Fibroblast of skin of scalp (primary cell): ENCODE measurements around the gene NEURL1. TPM values are rescaled to one million over a fixed set of nuclear protein-coding genes. Genes with fewer than 3 reads are reported as not detected.

Experiments used
- DNase-seq: peaks from one replicate; pipeline ENCODE4 v3.0.0-alpha.2; 2013
- polyA plus RNA-seq, 2 experiments: library from polyadenylated mRNA; unstranded; fragments of 120-200 nt; gene quantifications; one replicate each; pipeline ENCODE4 v1.2.1, GENCODE V29; 2013; ENCODE audit not compliant: insufficient read length in 2 of 2

Gene NEURL1
- 0.46 TPM for polyA plus RNA-seq (2013, experiment 1 of 2; ENCODE audit: insufficient read length)
- polyA plus RNA-seq (2013, experiment 2 of 2; ENCODE audit: insufficient read length), result 1.5 TPM

DNA sequence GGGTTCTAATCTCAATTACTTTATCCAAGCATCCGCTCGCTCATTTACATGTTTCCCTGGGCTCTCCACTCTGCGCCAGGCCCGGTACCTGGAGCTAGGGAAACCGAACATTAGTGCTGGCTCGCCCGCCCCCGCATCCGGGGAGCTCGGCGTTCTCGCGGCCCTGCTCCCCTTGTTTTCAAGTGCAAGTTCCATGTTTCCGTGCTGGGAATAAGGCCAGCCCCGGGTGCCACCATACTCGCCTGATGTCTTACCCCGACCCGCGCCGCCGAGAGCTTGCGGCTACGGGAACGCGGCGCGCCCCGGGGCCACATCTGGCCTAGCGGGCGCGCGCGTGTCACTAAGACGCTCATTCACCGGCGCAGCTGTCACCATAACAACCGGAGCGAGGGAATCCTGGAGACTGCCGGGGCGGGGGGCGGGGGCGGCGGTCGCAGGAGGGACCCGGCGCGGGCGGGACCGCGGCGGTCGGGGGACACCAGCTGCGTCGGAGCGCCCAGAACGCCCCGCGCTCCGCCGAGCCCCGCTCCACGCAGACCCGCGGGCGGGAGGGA is at the start of gene NEURL1:
Gene NEURL1 (plus strand): TSS at position 344 of the 554 bp plus-strand sequence. CDS start 683 bp downstream, outside the sequence.
- no peak for DNase-seq

DNA sequence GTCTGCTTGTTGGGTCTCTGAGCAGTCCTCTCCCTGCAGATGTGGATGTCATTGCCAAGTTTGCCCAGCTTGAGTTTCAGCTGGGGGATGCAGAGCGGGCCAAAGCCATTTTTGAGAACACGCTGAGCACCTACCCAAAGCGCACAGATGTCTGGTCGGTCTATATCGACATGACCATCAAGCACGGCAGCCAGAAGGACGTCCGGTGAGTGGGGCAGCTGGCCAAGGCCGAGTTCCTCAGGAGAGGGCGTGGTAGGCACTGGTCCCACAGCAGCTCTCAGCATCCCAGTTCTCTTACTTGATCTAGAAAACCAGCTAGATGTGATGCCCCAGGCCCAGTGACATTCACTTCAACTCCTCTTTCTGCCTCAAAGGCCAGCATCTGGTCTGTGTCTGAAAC is 49.0 kb upstream of the NEURL1 start:
- DNase-seq, result no peak

DNA sequence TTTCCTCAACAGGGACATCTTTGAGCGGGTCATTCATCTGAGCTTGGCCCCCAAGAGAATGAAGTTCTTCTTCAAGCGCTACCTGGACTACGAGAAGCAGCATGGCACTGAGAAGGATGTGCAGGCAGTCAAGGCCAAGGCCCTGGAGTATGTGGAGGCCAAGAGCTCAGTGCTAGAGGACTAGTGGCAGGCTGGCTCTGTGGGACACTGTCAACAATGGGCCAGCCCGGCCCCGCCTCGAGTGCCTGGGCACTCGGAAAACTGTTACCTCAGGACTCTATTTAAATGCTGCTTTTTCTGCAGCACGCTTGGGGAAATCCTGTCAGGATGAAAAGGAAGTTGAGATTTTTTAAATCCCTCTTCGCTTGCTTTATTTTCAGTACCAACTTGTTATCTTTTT is 48.1 kb upstream of the NEURL1 start:
- no peak for DNase-seq

DNA sequence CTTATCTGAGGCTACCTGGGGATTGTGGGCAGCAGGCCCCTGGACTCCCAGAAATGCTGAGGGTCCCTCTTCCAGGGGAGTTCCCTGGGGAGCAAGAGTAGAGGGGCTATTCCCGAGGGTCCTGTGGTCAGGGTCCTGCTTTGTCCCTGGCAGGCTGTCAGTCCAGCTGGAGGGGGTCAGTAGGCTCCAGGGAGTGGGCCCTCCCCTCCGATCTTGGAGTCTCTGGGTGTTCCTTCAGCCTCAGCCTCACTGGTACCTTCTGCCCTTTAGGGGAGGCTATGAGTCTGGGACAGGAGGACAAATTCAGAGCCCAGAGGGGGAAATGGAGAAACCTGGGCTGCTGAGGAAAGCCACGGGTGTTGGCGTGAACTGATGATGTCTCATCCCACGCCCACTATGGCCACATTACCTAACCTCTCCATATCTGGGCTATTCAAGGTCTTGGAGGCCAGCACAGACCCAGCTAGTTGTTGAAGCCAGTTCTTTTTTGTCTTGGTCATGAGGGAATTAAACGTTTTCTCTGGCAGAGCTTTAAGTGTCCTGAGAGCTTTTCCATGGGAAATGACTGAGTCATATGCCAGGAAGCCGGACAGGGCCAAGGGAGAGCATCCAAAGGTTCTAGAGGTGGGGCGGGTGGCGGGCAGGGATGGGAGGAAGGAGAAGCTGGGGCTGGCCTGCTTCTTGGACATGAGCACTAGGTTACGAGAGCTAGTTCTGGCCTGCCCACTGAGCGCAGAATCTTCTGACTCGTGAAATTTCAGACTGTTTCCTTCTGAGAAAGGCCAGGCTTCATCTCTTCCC is 47.5 kb upstream of the NEURL1 start:
- DNase-seq, result peak; percentile 52

DNA sequence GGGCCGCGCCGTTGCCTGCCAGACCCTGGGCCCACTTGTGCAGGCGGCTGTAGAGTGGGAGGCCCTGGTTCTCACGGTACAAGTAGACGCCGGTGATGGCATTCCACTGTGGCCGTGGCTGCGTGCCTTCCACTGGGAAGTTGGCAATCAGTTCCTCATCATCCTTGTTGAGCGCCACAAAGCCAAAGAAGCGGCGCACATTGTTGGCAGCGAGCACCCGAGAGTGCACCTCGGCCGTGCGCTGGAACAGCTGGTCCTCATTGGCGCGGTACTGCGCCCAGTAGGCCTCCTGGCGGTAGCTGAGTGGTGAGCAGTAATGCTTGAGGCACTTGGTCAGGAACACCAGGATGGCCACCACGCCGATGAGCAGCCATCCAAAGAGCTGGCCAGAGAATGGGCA is 46.3 kb upstream of the NEURL1 start:
- no peak for DNase-seq

GRCh38 chr10:103448746-103449145 is 44.8 kb upstream of the NEURL1 start:
- peak; percentile 87 for DNase-seq

DNA sequence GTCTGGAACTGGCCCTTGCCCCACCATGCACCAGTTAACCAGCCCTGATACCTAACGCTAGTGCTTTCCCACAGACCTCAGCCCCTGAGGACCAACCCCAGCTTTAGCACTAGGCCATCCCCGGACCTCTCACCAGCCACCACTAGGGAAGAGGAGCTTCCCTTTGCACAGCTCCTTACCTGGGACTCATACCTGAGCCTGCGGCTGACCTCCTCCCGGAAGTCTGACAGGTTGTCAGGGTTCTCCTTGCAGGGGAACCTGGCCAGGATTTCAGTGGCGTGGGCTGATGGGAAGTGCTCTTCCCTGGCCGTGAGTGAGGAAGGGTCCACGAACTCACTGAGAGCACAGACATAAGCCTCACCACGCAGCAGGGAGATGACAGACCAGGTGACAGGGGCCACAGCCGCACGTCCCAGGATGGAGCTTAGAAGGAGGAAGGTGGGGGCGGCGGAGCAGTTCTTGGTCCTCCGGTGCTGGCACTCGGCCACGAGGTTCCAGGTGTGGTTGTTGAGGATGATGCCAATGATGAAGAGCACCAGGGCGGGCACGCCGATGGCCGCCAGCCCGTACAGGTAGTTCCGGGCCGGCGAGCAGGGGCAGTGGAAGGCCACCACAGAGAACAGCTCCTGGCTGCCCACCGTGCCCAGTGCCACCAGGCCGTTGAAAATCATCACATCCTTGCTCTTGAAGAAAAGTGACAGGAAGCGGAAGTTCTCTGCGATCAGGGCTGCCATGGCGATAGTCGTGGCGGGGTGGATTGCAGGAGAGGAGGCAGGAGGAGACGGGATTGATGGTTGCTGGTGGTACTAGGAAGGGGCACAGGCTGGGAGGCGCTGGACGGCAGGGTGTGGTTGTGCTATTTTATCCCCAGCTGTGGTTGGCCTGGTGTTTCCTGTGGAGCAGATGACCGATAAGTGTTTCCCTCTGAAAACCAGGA is 44.0 kb upstream of the NEURL1 start:
- no peak for DNase-seq

GRCh38 chr10:103450201-103450695 is 43.3 kb upstream of the NEURL1 start:
- DNase-seq, result no peak

- peak; percentile 66 for DNase-seq
Measured at GRCh38 chr10:103451091-103451813, 42.3 kb upstream of the NEURL1 start.

DNA sequence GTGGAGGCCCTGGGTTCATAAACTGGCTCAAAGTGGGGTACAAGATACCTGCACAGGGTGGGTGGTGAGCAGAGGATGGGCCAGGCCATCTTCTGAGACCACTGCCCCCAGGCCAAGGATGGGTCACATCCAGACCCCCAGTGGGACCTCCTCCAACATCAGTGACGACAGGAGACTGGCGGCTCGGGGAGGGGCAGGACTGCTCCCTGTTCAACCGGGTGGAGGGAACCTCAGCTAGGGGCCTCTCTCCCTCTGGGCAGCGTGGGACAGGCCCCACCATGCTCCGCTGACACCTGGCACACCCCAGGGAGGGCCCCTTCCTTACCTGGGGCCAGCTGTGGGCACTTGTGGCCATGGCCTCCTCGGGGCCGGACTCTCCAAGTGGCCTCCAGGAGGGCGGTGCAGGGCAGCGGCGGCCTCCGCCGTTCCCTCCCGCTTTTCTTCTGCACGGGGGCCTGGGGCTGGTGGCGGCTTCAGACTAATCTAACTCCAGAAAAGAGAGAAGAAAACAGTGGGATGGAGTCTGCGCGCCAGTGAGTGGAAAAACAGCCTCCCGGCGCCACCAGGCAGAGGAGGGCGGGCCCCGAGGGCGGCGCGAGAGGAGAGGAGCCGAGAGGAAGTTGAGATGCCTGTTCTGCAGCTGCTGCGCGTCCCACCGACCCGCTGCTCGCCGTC is 41.5 kb upstream of the NEURL1 start, which contains the start of gene CALHM2:
Gene CALHM2 (minus strand): TSS at position 540 of the 675 bp plus-strand sequence. CDS start 2,429 bp downstream, outside the sequence.
- DNase-seq, result peak; percentile 60

GRCh38 chr10:103452506-103453230 is 40.8 kb upstream of the NEURL1 start:
- DNase-seq, result no peak

GRCh38 chr10:103454026-103454425 is 39.5 kb upstream of the NEURL1 start:
- DNase-seq, result no peak

DNA sequence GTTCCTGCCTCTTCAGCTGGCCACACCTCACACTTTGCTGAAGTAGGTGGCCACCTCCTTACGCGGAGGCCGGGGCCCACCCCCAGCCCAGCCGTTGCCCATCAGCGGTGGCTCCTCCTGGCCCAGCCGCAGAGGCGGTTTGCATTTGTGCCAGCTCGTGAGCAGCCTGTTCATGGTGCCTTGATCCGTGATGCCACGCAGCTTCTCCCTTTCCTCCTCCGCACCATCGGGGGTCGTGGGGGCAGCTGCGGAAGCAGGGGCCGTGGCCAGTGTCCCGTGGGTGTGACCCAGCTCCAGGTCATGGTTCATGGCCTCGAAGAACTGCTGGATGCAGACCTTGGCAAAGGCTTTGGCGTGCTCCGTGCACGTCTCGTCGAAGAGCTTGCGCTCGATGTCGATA is 38.3 kb upstream of the NEURL1 start:
- DNase-seq, result no peak

DNA sequence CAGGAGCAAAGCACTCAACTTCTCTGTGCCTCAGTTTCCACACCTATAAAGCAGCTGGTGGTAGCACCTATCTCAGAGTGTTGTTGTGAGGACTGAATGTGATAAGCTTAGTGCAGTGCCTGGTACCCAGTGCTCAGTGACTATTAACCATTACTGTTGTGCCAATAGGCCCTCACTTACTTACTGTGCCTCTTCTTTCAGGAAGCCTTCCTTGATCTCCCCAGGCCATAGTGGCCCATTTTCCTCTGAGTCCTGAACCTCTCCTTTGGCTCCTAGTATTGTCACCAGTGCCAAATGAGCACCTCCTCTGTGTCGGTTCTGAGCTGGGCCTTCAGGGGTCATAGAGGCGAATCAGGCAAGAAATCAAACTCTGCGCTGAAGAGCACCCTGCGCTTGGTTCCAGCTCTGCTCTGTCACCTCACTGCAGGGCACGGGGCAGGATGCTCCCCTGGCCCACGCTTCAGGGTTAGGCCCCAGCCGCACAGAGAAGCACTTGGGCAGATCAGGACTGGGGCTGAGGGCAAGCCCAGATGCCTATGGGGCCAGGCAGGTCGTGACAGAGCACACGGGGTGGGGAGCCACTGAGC is 37.3 kb upstream of the NEURL1 start:
- DNase-seq, result no peak

- DNase-seq, result no peak
Measured at GRCh38 chr10:103457176-103457712, 36.3 kb upstream of the NEURL1 start.

- no peak for DNase-seq
Measured at GRCh38 chr10:103457896-103458583, 35.5 kb upstream of the NEURL1 start.

- DNase-seq, result no peak
Measured at GRCh38 chr10:103458720-103459119, 34.8 kb upstream of the NEURL1 start, which contains the start of gene CALHM1. TSS of gene CALHM1 (minus strand) at chr10:103458900. CDS start at chr10:103458751, 149 bp downstream.

GRCh38 chr10:103459615-103460014 is 33.9 kb upstream of the NEURL1 start:
- no peak for DNase-seq

GRCh38 chr10:103463499-103463898 is 30.0 kb upstream of the NEURL1 start:
- no peak for DNase-seq
